Skeletal muscle satellite cell (primary cell): ENCODE data around the gene RNF157.

ENCODE experiments used
- H3K27me3 ChIP-seq: 2 replicates; pipeline ENCODE4 v1.7.0; 2013; ENCODE audit warnings: low read length; ENCODE audit not compliant: control insufficient read depth, insufficient read depth
- H3K36me3 ChIP-seq: 2 replicates; pipeline ENCODE4 v1.7.0; 2013; ENCODE audit warnings: mild to moderate bottlenecking, control low read depth, low read length; ENCODE audit not compliant: insufficient read depth
- H3K4me1 ChIP-seq: 2 replicates; pipeline ENCODE4 v1.7.0; 2013; ENCODE audit warnings: low read length; ENCODE audit not compliant: control insufficient read depth, insufficient read depth
- H3K4me2 ChIP-seq: 2 replicates; pipeline ENCODE4 v1.7.0; 2013; ENCODE audit warnings: mild to moderate bottlenecking, low read length
- H3K4me3 ChIP-seq: 2 replicates; pipeline ENCODE4 v1.7.0; 2013; ENCODE audit warnings: low read length
- H3K9ac ChIP-seq: 2 replicates; pipeline ENCODE4 v1.7.0; 2013; ENCODE audit warnings: mild to moderate bottlenecking, low read depth, low read length, moderate library complexity
- H3K9me3 ChIP-seq: replicated peaks from 2 replicates; pipeline ENCODE4 v1.7.0; 2013; ENCODE audit warnings: mild to moderate bottlenecking, control low read depth, low read length

The RNF157 gene

GRCh38 chr17:76138234-76138895, 101.9 kb downstream of the RNF157 start:
- Histone ChIP-seq H3K36me3 (no peaks in the 10 kb centered on the region), H3K9ac (no peak overlapping the region), H3K9me3 (no peaks in the 10 kb centered on the region), H3K27me3 (peaks cover 84% of the 10 kb centered on the region), H3K4me3 (no peak overlapping the region), H3K4me2 (no peak overlapping the region), H3K4me1 (peaks cover 12% of the 10 kb centered on the region)

- Histone ChIP-seq H3K27me3 (peaks cover 82% of the 10 kb centered on the region), H3K4me3 (no peak overlapping the region), H3K4me1 (peaks cover 12% of the 10 kb centered on the region), H3K9me3 (no peaks in the 10 kb centered on the region), H3K9ac (no peak overlapping the region), H3K4me2 (no peak overlapping the region), H3K36me3 (no peaks in the 10 kb centered on the region)
Measured at GRCh38 chr17:76137351-76138233, 102.7 kb downstream of the RNF157 start.

GRCh38 chr17:76137001-76137350, 103.3 kb downstream of the RNF157 start:
- no peak overlapping the region for H3K9ac ChIP-seq
- H3K4me2 ChIP-seq = no peak overlapping the region
- H3K36me3 ChIP-seq = no peaks in the 10 kb centered on the region
- no peak overlapping the region for H3K4me3 ChIP-seq
- H3K9me3 ChIP-seq = no peaks in the 10 kb centered on the region
- peaks cover 12% of the 10 kb centered on the region for H3K4me1 ChIP-seq
- peaks cover 82% of the 10 kb centered on the region for H3K27me3 ChIP-seq

GRCh38 chr17:76136276-76137000, 103.9 kb downstream of the RNF157 start:
- H3K36me3 ChIP-seq = no peaks in the 10 kb centered on the region
- H3K4me3 ChIP-seq = no peak overlapping the region
- peaks cover 85% of the 10 kb centered on the region for H3K27me3 ChIP-seq
- H3K9ac ChIP-seq = no peak overlapping the region
- H3K4me2 ChIP-seq = no peak overlapping the region
- H3K9me3 ChIP-seq = no peaks in the 10 kb centered on the region
- H3K4me1 ChIP-seq = peaks cover 9% of the 10 kb centered on the region

GRCh38 chr17:76135810-76136188, 104.5 kb downstream of the RNF157 start:
- H3K4me3 ChIP-seq = no peak overlapping the region
- no peak overlapping the region for H3K4me2 ChIP-seq
- peaks cover 4% of the 10 kb centered on the region for H3K4me1 ChIP-seq
- H3K36me3 ChIP-seq = no peaks in the 10 kb centered on the region
- no peak overlapping the region for H3K9ac ChIP-seq
- no peaks in the 10 kb centered on the region for H3K9me3 ChIP-seq
- peaks cover 86% of the 10 kb centered on the region for H3K27me3 ChIP-seq

GRCh38 chr17:76134911-76135809, 105.1 kb downstream of the RNF157 start:
- H3K4me2 ChIP-seq = no peak overlapping the region
- no peaks in the 10 kb centered on the region for H3K4me1 ChIP-seq
- no peak overlapping the region for H3K4me3 ChIP-seq
- peaks cover 86% of the 10 kb centered on the region for H3K27me3 ChIP-seq
- no peaks in the 10 kb centered on the region for H3K36me3 ChIP-seq
- H3K9ac ChIP-seq = no peak overlapping the region
- no peaks in the 10 kb centered on the region for H3K9me3 ChIP-seq

- Histone ChIP-seq H3K27me3 (peaks cover 69% of the 10 kb centered on the region), H3K4me1 (no peaks in the 10 kb centered on the region), H3K9me3 (no peaks in the 10 kb centered on the region), H3K36me3 (no peaks in the 10 kb centered on the region), H3K4me3 (no peak overlapping the region), H3K9ac (no peak overlapping the region), H3K4me2 (no peak overlapping the region)
Measured at GRCh38 chr17:76132574-76133338, 107.5 kb downstream of the RNF157 start.

- Histone ChIP-seq H3K9me3 (no peaks in the 10 kb centered on the region), H3K36me3 (no peaks in the 10 kb centered on the region), H3K9ac (no peak overlapping the region), H3K27me3 (peaks cover 65% of the 10 kb centered on the region), H3K4me1 (no peaks in the 10 kb centered on the region), H3K4me2 (no peak overlapping the region), H3K4me3 (no peak overlapping the region)
Measured at GRCh38 chr17:76131692-76132573, 108.4 kb downstream of the RNF157 start.

- no peaks in the 10 kb centered on the region for H3K36me3 ChIP-seq
- H3K4me2 ChIP-seq = no peak overlapping the region
- no peak overlapping the region for H3K4me3 ChIP-seq
- no peak overlapping the region for H3K9ac ChIP-seq
- no peaks in the 10 kb centered on the region for H3K4me1 ChIP-seq
- H3K9me3 ChIP-seq = no peaks in the 10 kb centered on the region
- H3K27me3 ChIP-seq = peaks cover 62% of the 10 kb centered on the region
Measured at GRCh38 chr17:76131051-76131691, 109.1 kb downstream of the RNF157 start.
